Measurements from ENCODE around the gene PCSK6.

Gene PCSK6

GRCh38 chr15:101447561-101448071 lies 41.9 kb downstream of the PCSK6 start:
- no peak for DNase-seq (ENCODE audit: low read depth, low spot score)

DNA sequence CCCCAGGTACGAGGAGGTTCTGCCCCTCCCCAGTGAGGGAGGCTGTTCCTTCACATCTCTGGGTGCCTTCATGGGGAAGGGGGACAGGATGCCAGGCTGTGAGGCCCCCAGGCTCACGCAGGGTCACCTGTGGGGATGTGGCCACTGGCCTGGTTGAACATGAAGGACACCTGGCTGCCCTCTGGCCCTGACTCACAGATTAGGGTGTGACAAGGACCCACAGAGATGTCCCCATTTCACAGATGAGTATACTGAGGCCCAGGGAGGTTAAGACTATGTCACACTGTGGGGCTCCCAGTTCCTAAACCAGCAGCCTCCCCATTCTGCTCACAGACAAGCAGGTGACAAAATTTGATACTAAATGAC lies 42.4 kb downstream of the PCSK6 start:
- DNase-seq (ENCODE audit: low read depth, low spot score), result no peak

GRCh38 chr15:101446518-101447167 lies 42.9 kb downstream of the PCSK6 start:
- DNase-seq (ENCODE audit: low read depth, low spot score), result no peak

DNA sequence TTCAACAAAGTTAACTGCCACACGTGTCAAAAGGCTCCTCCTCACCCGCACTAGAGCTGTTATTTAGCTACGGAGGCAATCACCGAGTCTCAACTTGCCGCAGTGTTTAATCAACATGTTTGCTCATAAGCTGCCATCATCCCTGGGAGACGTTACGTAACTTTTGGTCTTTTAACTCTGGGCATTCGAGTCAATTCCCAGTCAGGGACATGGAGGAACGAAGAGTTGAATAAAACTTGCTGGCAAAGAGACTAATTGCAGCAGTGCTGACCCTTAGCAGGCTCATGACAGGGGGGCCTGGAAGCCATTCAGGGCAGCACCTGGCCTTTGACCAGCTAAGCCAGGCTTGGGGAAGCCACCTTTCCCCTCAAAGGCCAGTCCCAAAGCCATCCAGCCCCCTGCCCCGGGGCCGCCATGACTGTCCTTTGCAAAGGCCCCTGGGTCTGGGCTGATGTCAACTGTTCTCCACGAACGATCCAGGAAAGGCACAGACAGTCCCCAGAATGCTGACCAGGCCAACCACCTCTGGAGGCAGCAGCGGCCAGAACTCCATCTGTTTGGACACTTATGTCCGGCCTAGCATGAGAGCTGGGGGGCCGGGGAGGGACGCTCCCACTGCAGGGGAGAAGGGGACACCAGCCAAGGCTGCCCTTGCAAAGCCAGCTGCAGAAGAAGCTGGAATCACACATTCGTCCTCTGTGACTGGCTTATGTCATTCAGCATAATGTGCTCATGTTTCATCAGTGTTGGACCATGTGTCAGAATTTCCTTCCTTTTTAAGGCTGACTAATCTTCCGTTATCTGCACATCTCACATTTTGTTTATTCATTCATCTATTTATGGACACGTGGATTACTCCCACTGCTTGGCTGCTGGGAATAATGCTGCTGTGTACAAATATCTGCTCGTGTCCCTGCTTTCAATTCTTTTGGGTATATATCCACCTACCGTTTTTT lies 43.7 kb downstream of the PCSK6 start:
- DNase-seq (ENCODE audit: low read depth, low spot score), result no peak

DNA sequence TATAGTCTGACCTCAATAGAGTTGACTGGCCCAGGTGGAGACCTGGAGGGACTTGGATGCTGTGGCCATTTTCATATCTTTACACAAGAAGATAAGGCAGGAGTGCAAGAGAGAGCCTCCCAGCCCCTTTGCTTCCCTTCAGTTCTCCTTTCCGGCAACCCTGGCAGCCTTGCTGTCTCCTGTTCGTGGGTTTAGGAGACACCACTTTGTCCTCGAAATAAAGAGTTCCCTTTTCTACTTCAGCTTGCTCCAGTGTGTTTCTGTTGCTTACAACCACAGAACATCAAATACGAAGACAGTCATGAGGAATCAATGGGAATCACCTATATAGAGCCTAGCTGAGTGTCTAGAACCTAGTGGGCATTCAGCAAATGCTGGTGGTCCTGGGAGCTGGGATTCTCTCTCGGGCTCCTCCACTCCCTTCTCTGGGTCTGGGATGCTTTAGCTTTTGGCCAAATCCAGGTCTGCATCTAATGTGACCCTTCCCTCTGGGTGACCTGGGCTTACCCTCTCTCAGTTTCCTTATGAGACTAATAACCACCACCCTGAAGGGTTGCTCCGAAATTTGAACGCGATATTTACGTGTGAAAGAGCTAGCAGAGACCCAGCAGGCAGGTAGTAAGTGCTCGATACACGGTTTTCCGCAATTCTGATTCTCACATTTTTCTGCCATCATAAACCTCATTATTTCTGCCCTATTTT lies 44.5 kb downstream of the PCSK6 start:
- DNase-seq (ENCODE audit: low read depth, low spot score), result no peak

GRCh38 chr15:101444015-101444414 lies 45.5 kb downstream of the PCSK6 start:
- DNase-seq (ENCODE audit: low read depth, low spot score), result no peak

DNA sequence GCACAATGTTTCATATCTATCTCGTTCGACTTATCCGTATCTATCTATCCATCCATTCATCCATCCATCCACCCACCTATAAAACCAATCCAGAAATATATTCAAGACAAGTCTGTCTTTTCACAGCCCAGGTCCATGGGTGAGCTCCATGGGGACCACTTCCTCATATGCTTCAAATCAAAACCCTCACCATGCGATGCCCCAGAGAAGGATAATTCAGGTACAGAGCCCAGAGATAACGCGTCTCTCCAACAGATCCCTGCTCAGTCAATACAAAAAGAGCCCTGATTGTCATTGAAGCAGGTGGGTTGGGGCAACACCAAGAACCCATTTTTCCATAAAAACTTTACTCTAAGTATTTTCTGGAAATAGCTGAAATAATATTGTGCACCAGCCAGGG lies 47.2 kb downstream of the PCSK6 start:
- no peak for DNase-seq (ENCODE audit: low read depth, low spot score)

GRCh38 chr15:101441696-101442095 lies 47.8 kb downstream of the PCSK6 start:
- no peak for DNase-seq (ENCODE audit: low read depth, low spot score)

DNA sequence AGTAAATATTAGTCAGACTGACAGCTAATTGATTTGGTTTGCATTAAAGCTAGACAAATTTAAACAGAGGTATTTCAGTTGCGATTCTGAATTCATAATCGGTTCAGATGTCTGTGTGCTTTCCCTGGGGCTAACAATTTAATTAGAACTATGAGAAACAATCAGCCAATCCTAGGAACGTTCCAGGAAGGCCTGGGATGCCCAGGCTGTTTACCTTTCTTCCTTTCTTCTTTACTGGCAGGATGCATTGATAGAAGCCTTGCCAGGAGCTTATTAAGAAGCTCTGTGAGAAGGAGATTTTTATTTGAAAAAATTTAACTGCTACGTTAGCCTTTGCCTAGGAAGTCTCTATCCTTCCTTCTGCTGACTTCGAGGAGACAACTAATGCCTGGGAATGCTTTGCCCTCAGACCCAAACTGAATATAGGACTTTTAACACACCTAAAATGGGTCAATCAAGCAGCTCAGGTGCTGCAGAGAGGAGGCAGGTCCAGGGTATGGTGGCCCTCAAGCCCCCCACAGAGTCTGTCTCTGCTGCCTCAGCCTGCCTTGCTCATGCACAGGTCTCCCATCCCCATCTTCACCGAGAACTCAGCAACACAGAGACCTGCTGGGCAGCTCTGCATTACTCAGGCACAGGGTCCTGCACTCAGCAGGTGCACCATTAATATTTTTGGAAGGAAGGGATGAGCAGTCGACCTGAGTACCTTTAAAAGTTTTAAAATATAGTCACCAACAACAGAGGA lies 48.5 kb downstream of the PCSK6 start:
- no peak for DNase-seq (ENCODE audit: low read depth, low spot score)

DNA sequence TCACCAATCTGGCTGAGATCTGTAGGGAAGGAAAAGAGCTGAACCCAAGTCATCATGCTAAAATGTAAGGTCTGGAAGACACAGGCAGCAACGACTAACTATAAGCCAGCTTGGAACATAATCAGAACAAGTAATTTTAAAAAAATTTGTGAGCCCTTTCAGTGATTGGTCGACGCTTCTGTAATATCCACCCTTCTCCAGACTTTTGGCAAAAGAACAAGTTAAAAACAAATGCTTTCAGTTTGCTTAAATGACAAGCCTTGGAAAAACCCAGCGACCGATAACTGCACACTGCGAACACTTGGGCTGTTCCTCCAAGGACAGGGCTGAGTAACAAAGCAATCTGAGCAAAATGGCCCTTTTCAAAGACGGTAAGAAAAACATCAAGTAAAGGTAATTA lies 49.6 kb downstream of the PCSK6 start:
- DNase-seq (ENCODE audit: low read depth, low spot score), result no peak

- DNase-seq (ENCODE audit: low read depth, low spot score), result no peak
Measured at GRCh38 chr15:101439285-101439919, 50.1 kb downstream of the PCSK6 start.

DNA sequence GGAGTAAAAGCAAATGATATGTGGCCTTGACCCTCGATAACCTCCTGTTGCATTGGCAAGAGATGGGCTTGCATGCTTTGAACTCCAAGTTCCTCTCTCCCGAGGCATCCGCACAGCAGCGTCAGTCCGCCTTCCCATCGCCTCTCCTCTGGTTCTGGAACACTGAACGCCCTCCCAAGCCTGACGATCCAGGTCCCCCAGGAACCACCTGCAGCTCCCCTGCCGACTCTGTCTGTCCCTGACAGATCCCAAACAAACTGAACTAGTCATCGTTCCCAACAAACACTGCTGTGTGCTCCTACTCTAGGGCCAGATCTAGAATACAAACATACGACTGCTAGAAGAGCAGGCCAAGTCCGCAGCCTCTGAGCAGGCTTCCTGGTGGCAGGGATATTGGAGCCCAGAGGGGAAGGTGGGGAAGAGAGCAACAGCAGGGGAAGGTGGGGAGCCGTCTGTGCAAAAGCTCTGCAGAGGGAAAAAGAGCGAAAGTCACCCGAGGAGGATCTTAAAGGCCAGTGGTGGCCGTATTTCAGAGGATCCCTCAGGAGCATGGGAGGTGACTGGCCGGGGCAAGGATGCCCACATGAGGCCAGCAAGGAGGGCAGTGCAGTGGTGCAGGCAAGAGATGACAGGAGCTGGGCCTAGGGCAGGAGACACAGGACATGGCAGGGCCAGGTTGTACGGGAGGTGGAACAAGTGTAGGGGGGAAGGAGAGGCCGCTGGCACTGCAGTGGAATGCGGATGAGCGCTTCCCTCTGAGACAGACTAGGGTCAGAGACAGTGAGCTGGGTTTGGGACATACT lies 50.8 kb downstream of the PCSK6 start:
- DNase-seq (ENCODE audit: low read depth, low spot score), result no peak

GRCh38 chr15:101437618-101438481 lies 51.7 kb downstream of the PCSK6 start:
- DNase-seq (ENCODE audit: low read depth, low spot score), result no peak

- no peak for DNase-seq (ENCODE audit: low read depth, low spot score)
Measured at GRCh38 chr15:101437209-101437608, 52.3 kb downstream of the PCSK6 start.

DNA sequence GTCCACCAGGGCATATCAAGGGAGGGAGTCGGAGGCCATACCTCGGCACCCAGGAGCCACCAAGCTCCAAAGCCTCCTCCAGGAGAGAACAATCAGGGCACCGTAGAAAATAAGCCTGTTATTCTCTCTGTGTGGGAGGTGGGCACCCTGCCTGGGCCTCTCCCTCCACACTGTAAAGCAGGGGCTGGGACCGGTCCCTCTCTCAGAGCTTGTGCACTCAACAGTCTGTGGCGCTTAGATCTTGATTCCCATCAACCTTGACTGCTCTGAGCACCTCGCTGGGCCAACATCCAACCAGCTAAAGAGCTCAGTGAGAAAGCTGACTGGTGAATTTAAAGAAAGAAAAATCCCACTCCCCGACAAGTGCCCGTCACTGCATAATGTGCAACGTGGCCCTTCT lies 53.0 kb downstream of the PCSK6 start:
- DNase-seq (ENCODE audit: low read depth, low spot score), result no peak

- no peak for DNase-seq (ENCODE audit: low read depth, low spot score)
Measured at GRCh38 chr15:101435761-101436160, 53.7 kb downstream of the PCSK6 start.

DNA sequence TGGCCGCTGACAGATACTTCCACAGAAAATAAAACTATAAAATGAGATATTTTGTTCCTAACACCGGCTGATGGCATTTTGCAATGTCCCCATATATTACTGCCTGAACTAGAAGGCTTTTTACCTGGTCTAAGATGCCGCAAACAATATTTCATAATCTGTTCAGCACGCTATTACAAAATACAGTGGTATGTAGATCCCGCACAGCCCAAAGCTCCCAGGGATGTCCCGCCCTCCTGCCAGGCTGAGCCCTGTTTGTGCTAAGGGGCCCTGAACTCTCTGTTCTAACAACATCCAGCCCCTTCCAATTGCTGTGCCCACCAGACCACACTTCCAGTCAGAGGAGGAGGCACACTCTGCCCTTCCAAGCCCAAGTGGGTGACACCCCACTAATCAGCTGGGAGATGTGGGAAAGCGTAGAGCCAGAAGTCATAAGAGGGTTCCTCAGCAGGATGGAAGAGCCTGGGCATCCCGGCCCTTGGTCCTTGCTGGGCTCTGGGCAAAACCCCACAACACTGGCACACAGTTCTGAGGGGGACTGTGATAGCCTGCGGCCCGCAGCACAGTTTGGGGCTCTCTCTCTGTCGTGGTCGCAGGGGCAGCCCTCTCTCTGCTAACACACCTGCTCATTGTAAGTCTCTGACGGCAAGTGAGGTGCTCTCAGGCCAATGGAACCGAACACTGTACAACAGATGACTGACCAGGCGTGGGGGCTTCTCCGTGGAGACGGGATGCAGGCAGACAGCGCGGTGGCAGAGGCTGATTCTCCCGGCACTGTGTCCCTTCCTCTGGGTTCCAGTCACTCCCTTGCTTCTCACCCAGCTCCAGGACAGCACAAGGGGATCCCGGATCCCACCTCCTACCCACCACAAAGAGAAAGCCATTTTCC lies 55.2 kb downstream of the PCSK6 start:
- no peak for DNase-seq (ENCODE audit: low read depth, low spot score)

GRCh38 chr15:101433396-101433795 lies 56.1 kb downstream of the PCSK6 start:
- no peak for DNase-seq (ENCODE audit: low read depth, low spot score)

Data from activated CD4-positive, CD25-positive, alpha-beta regulatory T cell treated with anti-CD3 and anti-CD28 coated beads, Interleukin-2, amount 50 U/mL, for 16 hours (primary cell).